HG02973 (cell line): ENCODE measurements around the gene EFNA5.

ENCODE experiments used
- ATAC-seq: cut with Tn5 transposase; IDR thresholded peaks from one replicate; pipeline ENCODE4 v1.9.1; 2021; ENCODE audit warnings: moderate library complexity; ENCODE audit not compliant: unreplicated experiment

EFNA5 gene

GRCh38 chr5:107380654-107381053 lies 290.1 kb downstream of the EFNA5 start:
- no peak for ATAC-seq

- no peak for ATAC-seq
These were observed 292.4 kb downstream of the EFNA5 start for GRCh38 chr5:107378218-107378899.

- ATAC-seq: no peak
These were observed 293.5 kb downstream of the EFNA5 start for GRCh38 chr5:107377277-107377609.

GRCh38 chr5:107376546-107377276 lies 294.0 kb downstream of the EFNA5 start:
- ATAC-seq: no peak

GRCh38 chr5:107373549-107374263 lies 297.0 kb downstream of the EFNA5 start:
- ATAC-seq: no peak

- ATAC-seq: no peak
These were observed 297.9 kb downstream of the EFNA5 start for GRCh38 chr5:107372723-107373450.

- ATAC-seq: no peak
These were observed 300.3 kb downstream of the EFNA5 start for GRCh38 chr5:107370396-107370968.

GRCh38 chr5:107369622-107370021 lies 301.1 kb downstream of the EFNA5 start:
- no peak for ATAC-seq

GRCh38 chr5:107368615-107369014 lies 302.1 kb downstream of the EFNA5 start:
- ATAC-seq: no peak

- no peak for ATAC-seq
These were observed 302.8 kb downstream of the EFNA5 start for GRCh38 chr5:107367939-107368338.

- no peak for ATAC-seq
These were observed 303.3 kb downstream of the EFNA5 start for GRCh38 chr5:107367480-107367879.

- ATAC-seq: no peak
These were observed 305.2 kb downstream of the EFNA5 start for GRCh38 chr5:107365320-107366109.

GRCh38 chr5:107364443-107365319 lies 306.1 kb downstream of the EFNA5 start:
- no peak for ATAC-seq

- no peak for ATAC-seq
These were observed 307.0 kb downstream of the EFNA5 start for GRCh38 chr5:107363768-107364167.

- ATAC-seq: no peak
These were observed 308.8 kb downstream of the EFNA5 start for GRCh38 chr5:107361945-107362344.

GRCh38 chr5:107359916-107360234 lies 310.9 kb downstream of the EFNA5 start:
- ATAC-seq: no peak

- no peak for ATAC-seq
These were observed 311.5 kb downstream of the EFNA5 start for GRCh38 chr5:107359033-107359915.

- no peak for ATAC-seq
These were observed 313.8 kb downstream of the EFNA5 start for GRCh38 chr5:107356891-107357290.
